ENCODE measurements around the gene FBXO11. TPM values are rescaled to one million over a fixed set of nuclear protein-coding genes. Genes with fewer than 3 reads are reported as not detected.

Gene FBXO11
- total and polyA plus RNA-seq, 7 donors, result 16.3 to 39.4 (median 31.0) TPM

DNA sequence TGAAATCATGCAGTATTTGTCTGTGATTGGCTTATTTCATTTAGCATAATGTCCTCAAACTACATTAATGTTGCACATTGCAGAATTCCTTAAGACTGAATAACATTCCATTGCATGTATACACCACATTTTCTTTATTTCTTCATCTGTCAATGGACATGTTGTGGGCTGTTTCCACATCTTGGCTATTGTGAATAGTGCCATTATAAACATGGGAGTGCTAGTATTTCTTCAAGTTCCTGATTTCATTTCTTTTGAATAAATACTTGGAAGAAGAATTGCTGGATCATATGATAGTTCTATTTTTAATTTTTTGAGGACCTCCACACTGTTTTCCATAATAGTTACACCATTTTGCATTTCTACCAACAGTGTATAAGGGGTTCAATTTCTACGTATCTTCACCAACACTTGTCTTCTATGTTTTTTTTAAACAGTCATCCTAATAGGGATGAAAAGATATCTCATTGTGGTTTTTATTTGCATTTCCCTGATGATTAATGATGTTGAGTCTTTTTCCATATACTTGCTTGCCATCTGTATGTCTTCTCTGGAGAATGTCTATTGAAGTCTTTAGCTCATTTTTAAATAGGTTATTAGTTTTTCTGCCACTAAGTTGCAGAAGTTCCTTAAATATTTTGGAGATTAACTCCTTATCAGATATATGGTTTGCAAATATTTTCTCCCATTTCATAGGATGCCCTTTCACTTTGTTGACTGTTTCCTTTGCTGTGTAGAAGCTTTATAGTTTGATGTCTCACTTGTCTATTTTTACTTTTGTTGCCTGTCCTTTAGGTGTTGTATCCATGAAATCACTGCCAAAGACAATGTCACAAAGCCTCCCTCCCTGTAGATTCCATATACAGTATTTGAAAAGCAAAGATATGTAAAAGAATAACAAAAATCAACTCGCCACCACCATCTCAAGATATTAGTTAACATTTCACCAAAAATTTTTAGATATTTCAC is 14.6 kb downstream of the FBXO11 start:
- Histone ChIP-seq H3K36me3 (ENCODE audit: insufficient read depth in 1 of 2, low read depth in 1 of 2) (no peaks in the 10 kb centered on the region), H3K9me3 (no peaks in the 10 kb centered on the region), H3K4me3 (no peak overlapping the region), H3K27me3 (ENCODE audit: insufficient read depth in 3 of 3, low read length in 2 of 3) (no peaks in the 10 kb centered on the region), H3K27ac (no peak overlapping the region), H3K4me1 (peaks cover 56% of the 10 kb centered on the region)
- ATAC-seq, result peak in 3 of 4 donors; percentile 51 to 86 (median 81)
- no peak for DNase-seq
- intact Hi-C loops (cut with DNase I), result no loop called here
- TF ChIP-seq, protein P1, sequence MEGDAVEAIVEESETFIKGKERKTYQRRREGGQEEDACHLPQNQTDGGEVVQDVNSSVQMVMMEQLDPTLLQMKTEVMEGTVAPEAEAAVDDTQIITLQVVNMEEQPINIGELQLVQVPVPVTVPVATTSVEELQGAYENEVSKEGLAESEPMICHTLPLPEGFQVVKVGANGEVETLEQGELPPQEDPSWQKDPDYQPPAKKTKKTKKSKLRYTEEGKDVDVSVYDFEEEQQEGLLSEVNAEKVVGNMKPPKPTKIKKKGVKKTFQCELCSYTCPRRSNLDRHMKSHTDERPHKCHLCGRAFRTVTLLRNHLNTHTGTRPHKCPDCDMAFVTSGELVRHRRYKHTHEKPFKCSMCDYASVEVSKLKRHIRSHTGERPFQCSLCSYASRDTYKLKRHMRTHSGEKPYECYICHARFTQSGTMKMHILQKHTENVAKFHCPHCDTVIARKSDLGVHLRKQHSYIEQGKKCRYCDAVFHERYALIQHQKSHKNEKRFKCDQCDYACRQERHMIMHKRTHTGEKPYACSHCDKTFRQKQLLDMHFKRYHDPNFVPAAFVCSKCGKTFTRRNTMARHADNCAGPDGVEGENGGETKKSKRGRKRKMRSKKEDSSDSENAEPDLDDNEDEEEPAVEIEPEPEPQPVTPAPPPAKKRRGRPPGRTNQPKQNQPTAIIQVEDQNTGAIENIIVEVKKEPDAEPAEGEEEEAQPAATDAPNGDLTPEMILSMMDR (IDR thresholded peaks at IDR 0.05), result no peak
- 91 to 97% (median 94%) methylated on average over 2 of the region's 2 CpGs for WGBS, 3 donors

DNA sequence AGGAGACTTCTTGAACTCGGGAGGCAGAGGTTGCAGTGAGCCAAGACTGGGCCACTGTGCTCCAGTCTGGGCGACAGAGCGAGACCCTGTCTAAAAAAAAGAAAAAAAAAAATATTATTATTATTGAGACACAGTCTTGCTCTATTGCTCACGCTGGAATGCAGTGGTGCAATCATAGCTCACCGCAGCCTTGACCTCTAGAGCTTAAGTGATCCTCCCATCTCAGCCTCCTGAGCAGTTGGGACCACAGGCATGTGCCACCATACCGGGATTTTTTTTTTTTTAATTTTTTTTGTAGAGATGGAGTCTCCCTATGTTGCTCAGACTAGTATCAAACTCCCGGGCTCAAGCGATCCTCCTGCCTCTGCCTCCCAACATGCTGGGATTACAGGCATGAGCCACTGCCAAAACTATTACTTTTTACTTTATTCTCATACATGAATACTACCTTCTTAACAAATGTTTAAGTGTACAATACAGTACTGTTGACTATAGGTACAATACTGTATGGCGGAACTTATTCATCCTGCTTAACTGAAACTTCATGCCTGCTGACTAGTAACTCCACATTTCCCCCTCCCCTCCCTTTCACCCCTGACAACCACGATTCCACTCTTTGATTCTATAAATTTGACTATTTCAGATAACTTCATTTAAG is 15.5 kb downstream of the FBXO11 start:
- no peaks in the 10 kb centered on the region for H3K36me3 ChIP-seq (ENCODE audit: insufficient read depth in 1 of 2, low read depth in 1 of 2)
- no peak overlapping the region for H3K27ac ChIP-seq
- no peak for DNase-seq
- TF ChIP-seq, protein P1 (IDR thresholded peaks at IDR 0.05), result no peak
- H3K9me3 ChIP-seq, result no peaks in the 10 kb centered on the region
- intact Hi-C loops (cut with DNase I), result no loop called here
- H3K4me3 ChIP-seq, result no peak overlapping the region
- 96 to 98% (median 97%) methylated on average over 10 of the region's 10 CpGs for WGBS, 3 donors
- no peaks in the 10 kb centered on the region for H3K27me3 ChIP-seq (ENCODE audit: insufficient read depth in 3 of 3, low read length in 2 of 3)
- peaks cover 50% of the 10 kb centered on the region for H3K4me1 ChIP-seq
- ATAC-seq, result no peak

DNA sequence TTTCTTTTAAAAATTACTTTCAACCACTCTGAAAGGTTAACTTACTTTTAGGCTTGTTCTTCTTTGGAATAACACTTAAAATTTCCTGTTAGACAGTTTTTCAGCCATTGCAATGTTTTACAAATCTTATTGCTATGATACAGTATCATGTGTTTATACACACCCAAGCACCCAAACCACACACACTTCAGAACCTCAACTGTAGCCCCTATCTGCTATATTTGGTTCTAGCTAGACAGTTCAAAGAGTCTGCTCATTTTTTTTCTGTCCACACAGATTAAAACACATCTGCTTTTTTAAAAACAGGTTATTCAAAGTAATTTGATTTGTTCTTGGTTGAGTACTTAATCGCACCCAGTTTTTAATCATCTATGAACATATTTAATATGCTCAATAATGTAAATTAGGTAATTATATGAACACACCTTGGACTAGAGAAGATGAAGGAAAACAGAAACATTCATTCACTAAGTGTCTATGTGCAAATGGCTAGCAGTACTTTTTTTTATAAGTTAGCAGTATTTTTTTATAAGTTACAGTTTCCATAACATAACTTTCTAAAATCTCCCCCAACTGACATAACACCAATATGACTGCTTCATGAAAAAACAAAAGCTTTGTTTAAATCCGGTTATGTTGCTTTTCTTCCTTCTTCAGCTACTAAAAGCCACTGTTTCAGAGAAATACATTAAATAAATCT is 17.6 kb downstream of the FBXO11 start:
- Histone ChIP-seq H3K27me3 (ENCODE audit: insufficient read depth in 3 of 3, low read length in 2 of 3) (no peaks in the 10 kb centered on the region), H3K4me3 (no peak overlapping the region), H3K4me1 (peaks cover 30% of the 10 kb centered on the region), H3K27ac (no peak overlapping the region), H3K36me3 (ENCODE audit: insufficient read depth in 1 of 2, low read depth in 1 of 2) (no peaks in the 10 kb centered on the region), H3K9me3 (no peaks in the 10 kb centered on the region)
- intact Hi-C loops (cut with DNase I), result no loop called here
- WGBS, 3 donors, result 78 to 81% (median 79%) methylated on average over 2 of the region's 2 CpGs
- TF ChIP-seq, protein P1 (IDR thresholded peaks at IDR 0.05), result no peak
- no peak for ATAC-seq
- DNase-seq, result no peak

DNA sequence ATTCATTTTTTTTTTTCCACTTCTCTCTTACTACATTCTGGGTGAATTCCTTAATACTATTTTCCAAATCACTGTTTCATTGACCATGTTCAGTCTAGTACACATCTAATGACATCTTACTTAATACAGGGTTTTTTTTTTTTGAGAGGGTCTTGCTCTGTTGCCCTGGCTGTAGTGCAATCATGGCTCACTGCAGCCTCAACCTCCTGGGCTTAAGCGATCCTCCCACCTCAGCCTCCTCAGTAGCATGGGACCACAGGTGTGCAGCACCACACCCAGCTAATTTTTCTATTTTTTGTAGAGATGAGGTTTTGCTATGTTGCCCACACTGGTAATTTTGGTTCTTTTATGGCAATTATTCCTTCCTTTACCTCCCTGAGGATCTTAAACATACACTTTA is 29.4 kb downstream of the FBXO11 start:
- Histone ChIP-seq H3K4me3 (no peak overlapping the region), H3K27ac (no peak overlapping the region), H3K4me1 (peaks cover 12% of the 10 kb centered on the region), H3K9me3 (no peaks in the 10 kb centered on the region), H3K27me3 (ENCODE audit: insufficient read depth in 3 of 3, low read length in 2 of 3) (no peaks in the 10 kb centered on the region), H3K36me3 (ENCODE audit: insufficient read depth in 1 of 2, low read depth in 1 of 2) (no peaks in the 10 kb centered on the region)
- TF ChIP-seq, protein P1 (IDR thresholded peaks at IDR 0.05), result no peak
- DNase-seq (no peak), ATAC-seq (no peak)
- intact Hi-C loops (cut with DNase I), result no loop called here
- WGBS, 3 donors, result 95 to 98% (median 96%) methylated on average over 1 of the region's 1 CpG

All from psoas muscle (tissue), 8 donors.